ENCODE measurements around the gene GALNT12. TPM values are rescaled to one million over a fixed set of nuclear protein-coding genes. Genes with fewer than 3 reads are reported as not detected.

The GALNT12 gene
- total RNA-seq, 5 donors from 2014 or later (not counting 1 experiment from before 2014, with no cell fraction given): 9.5 to 11.7 (median 11.6) TPM

GRCh38 chr9:98851730-98852459 is 44.4 kb downstream of the GALNT12 start:
- H3K9me3 Mint-ChIP-seq: peaks cover 6 to 21% (median 8%) of the 10 kb centered on the region in 3 donors
- ATAC-seq (replicated peaks in 1 of 4) (no peak), DNase-seq (no peak)
- Histone ChIP-seq H3K36me3 (ENCODE audit: control insufficient read depth in 2 of 2, extremely low read depth in 1 of 2, insufficient read depth in 1 of 2, low read length in 1 of 2) (no peaks in the 10 kb centered on the region), H3K4me1 (ENCODE audit: control insufficient read depth in 1 of 2, extremely low read depth in 1 of 2, insufficient read depth in 2 of 2, low read length in 2 of 2) (peaks cover 0 to 3% of the 10 kb centered on the region in 2 experiments), H3K27ac (ENCODE audit: low read length) (no peak overlapping the region), H3K27me3 (replicated peaks in 1 of 2; ENCODE audit: control insufficient read depth in 2 of 2, extremely low read depth in 1 of 2, insufficient read depth in 2 of 2, low read length in 1 of 2) (peaks cover 0 to 3% of the 10 kb centered on the region in 2 experiments), H3K9me3 (no peaks in the 10 kb centered on the region), H3K4me3 (ENCODE audit: control insufficient read depth in 1 of 2, extremely low read depth in 1 of 2, low read length in 1 of 2) (no peak overlapping the region)
- H3K36me3 Mint-ChIP-seq: peaks cover 6% of the 10 kb centered on the region
- ChIA-PET POLR2A (no interaction called here), CTCF (interaction anchor here (0.6 to 0.7 kb wide), 2 partner anchors 309 to 1345 kb away, joined by 3 read pairs; no protein-coding TSS in a partner anchor)
- H3K27ac Mint-ChIP-seq: no peak overlapping the region
- H3K4me3 Mint-ChIP-seq: no peak overlapping the region
- 77% methylated on average over 3 of the region's 6 CpGs for WGBS (ENCODE audit: insufficient coverage)
- H3K27me3 Mint-ChIP-seq: peaks cover 0 to 1% of the 10 kb centered on the region in 2 donors
- H3K4me1 Mint-ChIP-seq: peaks cover 6 to 10% (median 7%) of the 10 kb centered on the region in 3 donors

GRCh38 chr9:98852460-98852734 is 44.9 kb downstream of the GALNT12 start:
- Mint-ChIP-seq H3K4me3 (no peak overlapping the region), H3K36me3 (peaks cover 6% of the 10 kb centered on the region), H3K9me3 (peaks cover 6 to 21% (median 8%) of the 10 kb centered on the region in 3 donors), H3K27me3 (peaks cover 0 to 1% of the 10 kb centered on the region in 2 donors), H3K27ac (no peak overlapping the region), H3K4me1 (peaks cover 6 to 10% (median 7%) of the 10 kb centered on the region in 3 donors)
- no CpG with 5 or more reads among the region's 6 CpGs for WGBS (ENCODE audit: insufficient coverage)
- POLR2A ChIA-PET: no interaction called here
- Histone ChIP-seq H3K4me1 (ENCODE audit: control insufficient read depth in 1 of 2, extremely low read depth in 1 of 2, insufficient read depth in 2 of 2, low read length in 2 of 2) (peaks cover 0 to 3% of the 10 kb centered on the region in 2 experiments), H3K36me3 (ENCODE audit: control insufficient read depth in 2 of 2, extremely low read depth in 1 of 2, insufficient read depth in 1 of 2, low read length in 1 of 2) (no peaks in the 10 kb centered on the region), H3K27me3 (replicated peaks in 1 of 2; ENCODE audit: control insufficient read depth in 2 of 2, extremely low read depth in 1 of 2, insufficient read depth in 2 of 2, low read length in 1 of 2) (peaks cover 0 to 3% of the 10 kb centered on the region in 2 experiments), H3K27ac (ENCODE audit: low read length) (no peak overlapping the region), H3K4me3 (ENCODE audit: control insufficient read depth in 1 of 2, extremely low read depth in 1 of 2, low read length in 1 of 2) (no peak overlapping the region), H3K9me3 (no peaks in the 10 kb centered on the region)
- CTCF ChIA-PET: interaction anchor here in 1 of 2 donors (0.6 kb wide), 1 partner anchor 308 kb away, joined by 3 read pairs; no protein-coding TSS in a partner anchor
- no peak for ATAC-seq (replicated peaks in 1 of 4)
- no peak for DNase-seq

GRCh38 chr9:98852961-98853360 is 45.5 kb downstream of the GALNT12 start:
- Mint-ChIP-seq H3K4me3 (no peak overlapping the region), H3K27me3 (peaks cover 0 to 3% of the 10 kb centered on the region in 2 donors), H3K27ac (no peak overlapping the region), H3K9me3 (peaks cover 6 to 21% (median 8%) of the 10 kb centered on the region in 3 donors), H3K36me3 (peaks cover 6% of the 10 kb centered on the region), H3K4me1 (peaks cover 6 to 10% (median 7%) of the 10 kb centered on the region in 3 donors)
- Histone ChIP-seq H3K9me3 (no peaks in the 10 kb centered on the region), H3K27ac (ENCODE audit: low read length) (no peak overlapping the region), H3K27me3 (replicated peaks in 1 of 2; ENCODE audit: control insufficient read depth in 2 of 2, extremely low read depth in 1 of 2, insufficient read depth in 2 of 2, low read length in 1 of 2) (peaks cover 0 to 3% of the 10 kb centered on the region in 2 experiments), H3K4me3 (ENCODE audit: control insufficient read depth in 1 of 2, extremely low read depth in 1 of 2, low read length in 1 of 2) (no peak overlapping the region), H3K36me3 (ENCODE audit: control insufficient read depth in 2 of 2, extremely low read depth in 1 of 2, insufficient read depth in 1 of 2, low read length in 1 of 2) (no peaks in the 10 kb centered on the region), H3K4me1 (ENCODE audit: control insufficient read depth in 1 of 2, extremely low read depth in 1 of 2, insufficient read depth in 2 of 2, low read length in 2 of 2) (peaks cover 0 to 3% of the 10 kb centered on the region in 2 experiments)
- no CpG with 5 or more reads among the region's 2 CpGs for WGBS (ENCODE audit: insufficient coverage)
- no peak for DNase-seq
- ATAC-seq (replicated peaks in 1 of 4): no peak
- CTCF ChIA-PET: no interaction called here
- POLR2A ChIA-PET: no interaction called here

GRCh38 chr9:98854266-98854665 is 46.8 kb downstream of the GALNT12 start:
- peaks cover 5 to 9% of the 10 kb centered on the region in 2 donors for H3K27me3 Mint-ChIP-seq
- DNase-seq: no peak
- no peaks in the 10 kb centered on the region for H3K9me3 ChIP-seq
- H3K4me1 Mint-ChIP-seq: peaks cover 0 to 6% (median 2%) of the 10 kb centered on the region in 3 donors
- ATAC-seq (replicated peaks in 1 of 4): no peak
- ChIA-PET POLR2A (no interaction called here), CTCF (interaction anchor here in 1 of 2 donors (0.7 kb wide), 1 partner anchor 62 kb away, joined by 3 read pairs; no protein-coding TSS in a partner anchor)
- no peak overlapping the region for H3K4me3 ChIP-seq (ENCODE audit: control insufficient read depth in 1 of 2, extremely low read depth in 1 of 2, low read length in 1 of 2)
- no peak overlapping the region for H3K27ac Mint-ChIP-seq
- no peak overlapping the region for H3K27ac ChIP-seq (ENCODE audit: low read length)
- WGBS (ENCODE audit: insufficient coverage): no CpG with 5 or more reads among the region's 2 CpGs
- no peaks in the 10 kb centered on the region for H3K36me3 Mint-ChIP-seq
- no peak overlapping the region for H3K4me3 Mint-ChIP-seq
- H3K9me3 Mint-ChIP-seq: peaks cover 6 to 21% (median 8%) of the 10 kb centered on the region in 3 donors
- H3K36me3 ChIP-seq (ENCODE audit: control insufficient read depth in 2 of 2, extremely low read depth in 1 of 2, insufficient read depth in 1 of 2, low read length in 1 of 2): no peaks in the 10 kb centered on the region
- peaks cover 0 to 4% of the 10 kb centered on the region in 2 experiments for H3K27me3 ChIP-seq (replicated peaks in 1 of 2; ENCODE audit: control insufficient read depth in 2 of 2, extremely low read depth in 1 of 2, insufficient read depth in 2 of 2, low read length in 1 of 2)
- H3K4me1 ChIP-seq (ENCODE audit: control insufficient read depth in 1 of 2, extremely low read depth in 1 of 2, insufficient read depth in 2 of 2, low read length in 2 of 2): no peaks in the 10 kb centered on the region

GRCh38 chr9:98855592-98855991 is 48.1 kb downstream of the GALNT12 start:
- no peak overlapping the region for H3K27ac Mint-ChIP-seq
- peaks cover 6 to 21% (median 8%) of the 10 kb centered on the region in 3 donors for H3K9me3 Mint-ChIP-seq
- H3K36me3 ChIP-seq (ENCODE audit: control insufficient read depth in 2 of 2, extremely low read depth in 1 of 2, insufficient read depth in 1 of 2, low read length in 1 of 2): no peaks in the 10 kb centered on the region
- no peaks in the 10 kb centered on the region for H3K9me3 ChIP-seq
- H3K36me3 Mint-ChIP-seq: no peaks in the 10 kb centered on the region
- peaks cover 0 to 9% of the 10 kb centered on the region in 2 experiments for H3K27me3 ChIP-seq (replicated peaks in 1 of 2; ENCODE audit: control insufficient read depth in 2 of 2, extremely low read depth in 1 of 2, insufficient read depth in 2 of 2, low read length in 1 of 2)
- DNase-seq: no peak
- no peak overlapping the region for H3K4me3 ChIP-seq (ENCODE audit: control insufficient read depth in 1 of 2, extremely low read depth in 1 of 2, low read length in 1 of 2)
- POLR2A ChIA-PET: no interaction called here
- H3K4me3 Mint-ChIP-seq: no peak overlapping the region
- ATAC-seq (replicated peaks in 1 of 4): no peak
- no peak overlapping the region for H3K27ac ChIP-seq (ENCODE audit: low read length)
- no peaks in the 10 kb centered on the region for H3K4me1 ChIP-seq (ENCODE audit: control insufficient read depth in 1 of 2, extremely low read depth in 1 of 2, insufficient read depth in 2 of 2, low read length in 2 of 2)
- WGBS (ENCODE audit: insufficient coverage): no CpG with 5 or more reads among the region's 1 CpG
- peaks cover 13 to 20% of the 10 kb centered on the region in 2 donors for H3K27me3 Mint-ChIP-seq
- H3K4me1 Mint-ChIP-seq: peaks cover 0 to 6% (median 2%) of the 10 kb centered on the region in 3 donors
- CTCF ChIA-PET: no interaction called here

- ChIA-PET POLR2A (no interaction called here), CTCF (no interaction called here)
- Mint-ChIP-seq H3K27me3 (peaks cover 18 to 20% of the 10 kb centered on the region in 2 donors), H3K27ac (no peak overlapping the region), H3K4me3 (no peak overlapping the region), H3K9me3 (peaks cover 6 to 21% (median 8%) of the 10 kb centered on the region in 3 donors), H3K36me3 (no peaks in the 10 kb centered on the region), H3K4me1 (no peaks in the 10 kb centered on the region)
- Histone ChIP-seq H3K27ac (ENCODE audit: low read length) (no peak overlapping the region), H3K36me3 (ENCODE audit: control insufficient read depth in 2 of 2, extremely low read depth in 1 of 2, insufficient read depth in 1 of 2, low read length in 1 of 2) (no peaks in the 10 kb centered on the region), H3K27me3 (replicated peaks in 1 of 2; ENCODE audit: control insufficient read depth in 2 of 2, extremely low read depth in 1 of 2, insufficient read depth in 2 of 2, low read length in 1 of 2) (peaks cover 0 to 9% of the 10 kb centered on the region in 2 experiments), H3K4me1 (ENCODE audit: control insufficient read depth in 1 of 2, extremely low read depth in 1 of 2, insufficient read depth in 2 of 2, low read length in 2 of 2) (no peaks in the 10 kb centered on the region), H3K9me3 (no peaks in the 10 kb centered on the region), H3K4me3 (ENCODE audit: control insufficient read depth in 1 of 2, extremely low read depth in 1 of 2, low read length in 1 of 2) (no peak overlapping the region)
- ATAC-seq (replicated peaks in 1 of 4) (no peak), DNase-seq (no peak)
- WGBS (ENCODE audit: insufficient coverage): 91% methylated on average over 4 of the region's 5 CpGs
Measured at GRCh38 chr9:98856982-98857381, 49.5 kb downstream of the GALNT12 start.
